H7 (cell line): ENCODE results near the gene NAA10. TPM values are rescaled to one million over a fixed set of nuclear protein-coding genes. Genes with fewer than 3 reads are reported as not detected.

Experiments used
- DNase-seq: peaks from one replicate; pipeline ENCODE4 v3.0.0; 2012
- H3K27me3 ChIP-seq: 2 replicates; pipeline ENCODE4 v1.6.0; 2011; ENCODE audit warnings: mild to moderate bottlenecking, low read length; ENCODE audit not compliant: control insufficient read depth, insufficient read depth
- H3K36me3 ChIP-seq: replicated peaks from 2 replicates; pipeline ENCODE4 v1.5.1; 2011; ENCODE audit warnings: low read length; ENCODE audit not compliant: control insufficient read depth, insufficient read depth
- H3K4me3 ChIP-seq: 2 replicates; pipeline ENCODE4 v1.5.1; 2011; ENCODE audit warnings: low read depth, mild to moderate bottlenecking, control low read depth, low read length, moderate library complexity; ENCODE audit not compliant: insufficient read depth
- total RNA-seq: library from RNA; depleted of rRNA; stranded (reverse); fragments of >200 nt; shearing (Covaris generic); gene quantifications from 2 replicates; pipeline ENCODE4 v1.2.3, GENCODE V29; 2014; rRNA removed

The NAA10 gene
- total RNA-seq, 1 experiment from 2014 or later, result 97.4 TPM

DNA sequence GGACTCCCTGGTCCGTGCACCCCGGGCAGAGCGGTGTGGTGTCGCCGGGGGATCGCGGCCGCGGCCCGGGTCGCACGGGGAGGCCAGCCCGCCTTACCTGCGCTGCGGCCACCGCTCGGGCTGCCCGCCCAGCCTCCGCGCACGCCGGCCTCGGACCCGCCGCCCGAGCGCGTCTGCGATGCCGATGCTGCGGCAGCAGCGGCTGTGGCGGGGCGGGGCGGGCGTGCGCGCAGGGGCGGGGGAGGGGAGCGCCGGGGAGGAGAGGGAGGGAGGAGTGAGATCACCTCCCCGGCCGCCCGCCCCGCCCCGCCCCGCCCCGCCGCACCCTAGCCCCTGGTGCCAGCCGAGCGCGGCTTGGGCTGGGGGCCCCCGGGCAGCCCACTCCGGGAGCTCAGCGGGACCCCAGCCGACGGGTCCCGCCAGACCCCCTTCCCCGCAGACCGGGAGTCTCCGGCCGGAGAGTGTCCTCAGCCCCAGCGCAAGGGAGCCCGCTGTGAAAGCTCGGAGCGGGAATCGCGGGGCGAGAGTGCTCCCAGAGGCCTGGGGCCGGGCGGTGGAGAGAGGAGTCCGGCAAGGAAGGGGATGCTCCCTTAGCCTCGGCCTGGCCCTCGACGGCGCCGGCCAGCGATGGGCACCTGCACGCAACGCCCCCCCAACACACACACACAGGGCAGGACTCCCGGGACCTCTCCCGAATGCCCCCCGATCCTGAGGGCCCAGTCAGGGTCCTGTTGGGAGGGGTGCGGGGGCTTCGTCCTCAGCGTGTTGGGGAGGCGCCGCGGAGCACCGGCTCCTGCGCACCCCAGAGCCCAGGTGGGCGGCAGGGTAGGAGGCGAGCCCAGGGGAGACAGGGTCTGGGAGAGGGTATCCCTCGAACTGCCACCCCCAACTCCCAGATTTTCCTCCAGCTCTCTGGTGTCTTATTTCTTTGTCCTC is 48.6 kb downstream of the NAA10 start, which contains the start of gene L1CAM:
TSS of gene L1CAM (minus strand) at position 206 of the 936 bp plus-strand sequence. CDS start 10,337 bp downstream, outside the sequence.
- no peaks in the 10 kb centered on the region for H3K36me3 ChIP-seq
- H3K4me3 ChIP-seq, result peak within 1 kb of the TSS; percentile 54
- peaks cover 1% of the 10 kb centered on the region; the same call in 1 of the 2 replicates for H3K27me3 ChIP-seq
- DNase-seq, result peak; percentile 89

DNA sequence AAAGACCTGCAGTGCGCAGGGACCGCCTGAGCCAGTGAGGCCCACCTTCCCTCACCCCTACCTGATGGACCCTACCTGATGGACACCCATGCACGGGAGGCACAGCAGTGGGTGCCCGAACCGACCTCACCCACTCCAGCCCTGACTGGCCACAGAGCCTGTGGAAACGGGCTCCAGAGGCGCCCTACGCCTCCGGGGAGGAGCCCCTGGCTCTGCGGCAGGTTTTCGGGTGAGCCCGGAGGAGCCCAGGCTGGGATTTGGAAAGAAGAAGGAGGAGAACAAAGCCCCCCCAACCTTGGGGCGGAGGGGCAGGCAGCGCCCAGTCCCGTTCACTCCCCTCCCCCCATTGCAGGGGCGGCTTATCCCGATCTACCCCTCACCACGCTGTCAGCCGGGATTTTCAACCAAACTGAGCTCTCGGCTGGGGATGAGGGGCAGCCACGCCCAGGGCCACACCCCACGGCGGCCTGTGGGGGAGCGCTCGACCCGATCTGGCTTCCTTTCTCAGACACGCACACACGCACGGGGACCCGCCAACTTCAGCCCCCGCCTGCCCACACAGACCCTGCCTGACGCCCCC is 49.5 kb downstream of the NAA10 start:
- peak; percentile 72 for DNase-seq
- Histone ChIP-seq H3K36me3 (no peaks in the 10 kb centered on the region), H3K27me3 (peaks cover 1% of the 10 kb centered on the region; the same call in 1 of the 2 replicates), H3K4me3 (peak overlapping the region; percentile 48)

GRCh38 chrX:153884590-153884989 is 50.2 kb downstream of the NAA10 start:
- peaks cover 1% of the 10 kb centered on the region; the same call in 1 of the 2 replicates for H3K27me3 ChIP-seq

GRCh38 chrX:153884136-153884535 is 50.7 kb downstream of the NAA10 start:
- Histone ChIP-seq H3K4me3 (no peak overlapping the region), H3K27me3 (peaks cover 1% of the 10 kb centered on the region; the same call in 1 of the 2 replicates), H3K36me3 (no peaks in the 10 kb centered on the region)

More at GRCh38 chrX:153884590-153884989, 50.2 kb downstream of the NAA10 start:
- H3K36me3 ChIP-seq, result no peaks in the 10 kb centered on the region
- no peak for DNase-seq
- H3K4me3 ChIP-seq, result no peak overlapping the region

DNA sequence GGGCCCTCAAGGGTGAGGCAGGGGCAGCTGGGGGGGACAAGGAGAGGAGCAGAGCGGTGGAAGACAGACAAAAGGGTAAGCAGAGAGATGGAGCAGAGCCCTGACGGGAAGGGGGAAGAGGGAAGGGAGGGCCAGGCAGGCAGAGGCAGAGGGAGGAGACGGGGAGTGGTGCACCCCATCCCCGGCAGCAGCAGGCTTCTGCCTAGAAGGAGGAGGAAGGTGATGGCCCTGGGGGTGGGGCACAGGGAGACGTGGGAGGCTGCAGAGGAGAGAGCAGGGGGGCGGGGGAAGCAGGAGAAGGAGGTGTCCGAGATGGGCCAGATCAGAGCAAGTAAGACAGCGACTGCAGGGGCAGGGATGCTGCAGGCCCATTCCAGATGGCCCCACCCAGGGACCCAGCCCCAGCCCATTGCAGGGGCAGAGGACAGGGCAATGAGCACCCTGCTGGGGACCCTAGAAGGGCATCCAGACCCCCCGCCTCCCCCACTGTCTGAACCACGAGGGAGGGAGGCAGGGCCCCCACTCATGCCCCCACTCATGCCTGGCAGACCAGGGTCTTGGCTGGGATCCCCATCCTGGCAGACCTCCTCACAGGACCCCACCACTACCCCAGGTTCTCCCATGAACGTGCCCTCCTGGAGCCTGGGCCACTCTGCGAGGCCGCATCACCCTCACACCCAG is 51.5 kb downstream of the NAA10 start:
- Histone ChIP-seq H3K4me3 (no peak overlapping the region), H3K36me3 (no peaks in the 10 kb centered on the region), H3K27me3 (peaks cover 1% of the 10 kb centered on the region; the same call in 1 of the 2 replicates)
- no peak for DNase-seq

More at GRCh38 chrX:153884136-153884535, 50.7 kb downstream of the NAA10 start:
- no peak for DNase-seq

- Histone ChIP-seq H3K27me3 (peaks cover 1% of the 10 kb centered on the region; the same call in 1 of the 2 replicates), H3K4me3 (no peak overlapping the region), H3K36me3 (no peaks in the 10 kb centered on the region)
- no peak for DNase-seq
Measured at GRCh38 chrX:153882557-153882956, 52.3 kb downstream of the NAA10 start.

DNA sequence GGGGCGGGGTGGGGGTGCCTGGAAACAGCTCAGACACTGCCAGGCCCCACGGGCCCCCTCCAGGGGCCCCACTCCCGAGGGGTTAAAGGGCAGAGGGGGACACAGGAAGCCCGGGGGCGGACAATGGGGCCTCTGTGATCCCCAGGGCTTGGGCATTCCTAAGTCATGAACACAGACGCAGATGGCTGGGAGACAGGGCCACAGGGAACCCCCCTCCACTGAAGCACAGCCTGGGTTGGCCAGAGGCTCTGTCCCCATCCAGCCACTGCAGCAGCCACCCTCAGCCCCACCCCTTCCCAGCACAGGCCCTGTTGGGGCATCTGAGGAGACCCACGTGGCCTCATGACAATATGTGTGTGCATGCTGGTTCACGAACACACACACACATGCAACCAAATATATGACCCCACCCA is 52.7 kb downstream of the NAA10 start:
- no peaks in the 10 kb centered on the region for H3K36me3 ChIP-seq
- no peak overlapping the region for H3K4me3 ChIP-seq
- DNase-seq, result peak; percentile 65
- H3K27me3 ChIP-seq, result peaks cover 1% of the 10 kb centered on the region; the same call in 1 of the 2 replicates

DNA sequence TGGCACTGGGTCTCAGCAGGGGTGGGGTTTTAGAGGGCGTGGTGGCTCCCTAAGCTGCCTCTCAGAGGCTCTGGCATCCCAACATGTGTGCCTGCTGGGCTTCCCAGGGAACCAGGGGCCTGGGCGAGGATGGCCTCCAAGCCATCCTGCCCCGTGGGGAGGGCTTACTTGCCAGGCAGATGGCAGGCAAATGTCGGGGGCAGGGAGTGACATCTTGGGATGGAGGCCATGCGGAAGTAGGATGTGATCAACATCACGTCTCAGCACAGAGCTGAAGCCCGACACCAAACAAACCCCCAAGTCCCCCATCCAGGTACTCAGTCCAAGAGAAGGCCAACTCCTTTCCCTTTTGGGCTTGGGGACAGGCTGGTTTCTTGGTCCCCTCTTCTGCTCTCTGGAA is 53.6 kb downstream of the NAA10 start:
- Histone ChIP-seq H3K36me3 (no peaks in the 10 kb centered on the region), H3K4me3 (no peak overlapping the region), H3K27me3 (peaks cover 1% of the 10 kb centered on the region; the same call in 1 of the 2 replicates)
- peak; percentile 32 for DNase-seq

- Histone ChIP-seq H3K27me3 (peaks cover 1% of the 10 kb centered on the region; the same call in 1 of the 2 replicates), H3K4me3 (no peak overlapping the region), H3K36me3 (no peaks in the 10 kb centered on the region)
- DNase-seq, result no peak
Measured at GRCh38 chrX:153880440-153880815, 54.4 kb downstream of the NAA10 start.

- Histone ChIP-seq H3K36me3 (no peaks in the 10 kb centered on the region), H3K4me3 (no peak overlapping the region), H3K27me3 (no peaks in the 10 kb centered on the region)
- DNase-seq, result peak; percentile 52
Measured at GRCh38 chrX:153879741-153880439, 54.9 kb downstream of the NAA10 start.

Other genes with a start within 250 kb of the NAA10 start
- 29.4 and 40.2 TPM in 2 replicates for gene SLC6A8, start 247.1 kb downstream of the NAA10 start, total RNA-seq
- 95.0 and 176 TPM in 2 replicates for gene BCAP31, start 210.7 kb downstream of the NAA10 start, total RNA-seq
- gene ABCD1, start 210.2 kb downstream of the NAA10 start, total RNA-seq, result 12.2 and 17.1 TPM in 2 replicates
- gene PLXNB3, start 170.8 kb downstream of the NAA10 start, total RNA-seq, result 0.07 TPM in 1 of 2 replicates, not detected in the other
- not detected in 2 replicates for gene SRPK3, start 154.0 kb downstream of the NAA10 start, total RNA-seq
- gene IDH3G, start 140.7 kb downstream of the NAA10 start, total RNA-seq, result 63.3 and 76.2 TPM in 2 replicates
- gene SSR4, start 140.4 kb downstream of the NAA10 start, total RNA-seq, result 148 and 198 TPM in 2 replicates
- 73.0 and 76.3 TPM in 2 replicates for gene PDZD4, start 104.5 kb downstream of the NAA10 start, total RNA-seq
- gene L1CAM, start 48.9 kb downstream of the NAA10 start, total RNA-seq, result 9.9 and 17.0 TPM in 2 replicates
- gene AVPR2, start 30.4 kb downstream of the NAA10 start, total RNA-seq, result not detected in 2 replicates
- 39.4 and 51.3 TPM in 2 replicates for gene ARHGAP4, start 8.8 kb downstream of the NAA10 start, total RNA-seq
- gene RENBP, start 9.6 kb upstream of the NAA10 start, total RNA-seq, result 17.9 and 18.3 TPM in 2 replicates
- 64.9 and 70.0 TPM in 2 replicates for gene HCFC1, start 36.8 kb upstream of the NAA10 start, total RNA-seq
- 8.8 and 9.5 TPM in 2 replicates for gene TMEM187, start 37.7 kb upstream of the NAA10 start, total RNA-seq
- 34.4 and 44.6 TPM in 2 replicates for gene IRAK1, start 84.9 kb upstream of the NAA10 start, total RNA-seq
- 24.2 and 30.5 TPM in 2 replicates for gene MECP2, start 162.7 kb upstream of the NAA10 start, total RNA-seq
- gene OPN1LW, start 209.2 kb upstream of the NAA10 start, total RNA-seq, result not detected in 2 replicates
- not detected in 2 replicates for gene OPN1MW, start 247.6 kb upstream of the NAA10 start, total RNA-seq